CD14-positive monocyte (primary cell): ENCODE measurements around the gene TBC1D8B. TPM values are rescaled to one million over a fixed set of nuclear protein-coding genes. Genes with fewer than 3 reads are reported as not detected.

Experiments
- DNase-seq, 3 donors: peaks; one replicate each; pipeline ENCODE4 v3.0.0-alpha.2; 2011 to 2022
- H2AFZ ChIP-seq: 2 replicates; pipeline ENCODE4 v1.6.0; 2012; ENCODE audit warnings: mild to moderate bottlenecking, low read depth, low read length, inconsistent platforms; ENCODE audit not compliant: insufficient read depth, poor library complexity, severe bottlenecking
- H3K27ac ChIP-seq, 2 donors: 1 replicate in 1 of 2; 2 replicates in 1 of 2; pipeline ENCODE4 v1.5.1; 2012 to 2013; ENCODE audit warnings: low read length in 2 of 2, control low read depth in 1 of 2, inconsistent platforms in 1 of 2, low read depth in 1 of 2, mild to moderate bottlenecking in 1 of 2
- H3K27me3 ChIP-seq, 2 donors: one replicate each; pipeline versions ENCODE4 v1.6.0 to v1.6.1; 2011 to 2013; ENCODE audit warnings: low read length in 2 of 2; ENCODE audit not compliant: control insufficient read depth in 2 of 2, insufficient read depth in 2 of 2
- H3K36me3 ChIP-seq, 2 donors: replicated peaks in 1 of 2; 1 replicate in 1 of 2; 2 replicates in 1 of 2; pipeline versions ENCODE4 v1.5.1 to v1.6.1; 2012 to 2013; ENCODE audit warnings: low read length in 2 of 2, control low read depth in 1 of 2, inconsistent platforms in 1 of 2, mild to moderate bottlenecking in 1 of 2; ENCODE audit not compliant: insufficient read depth in 2 of 2, control insufficient read depth in 1 of 2
- H3K4me1 ChIP-seq, 2 donors: 1 replicate in 1 of 2; 2 replicates in 1 of 2; pipeline versions ENCODE4 v1.5.1 to v1.6.1; 2012 to 2013; ENCODE audit warnings: low read length in 2 of 2, control low read depth in 1 of 2, inconsistent platforms in 1 of 2, mild to moderate bottlenecking in 1 of 2, moderate library complexity in 1 of 2; ENCODE audit not compliant: insufficient read depth in 2 of 2, control insufficient read depth in 1 of 2
- H3K4me2 ChIP-seq: replicated peaks from 2 replicates; pipeline ENCODE3; 2012; ENCODE audit warnings: low read length, moderate library complexity, mild to moderate bottlenecking; ENCODE audit not compliant: poor library complexity, severe bottlenecking; ENCODE audit errors: extremely low read depth
- H3K4me3 ChIP-seq, 3 experiments: fragments of 200-600 bp in 1 of 3; sonication (generic) in 1 of 3; replicated peaks in 1 of 3; 1 replicate in 2 of 3; 2 replicates in 1 of 3; pipeline ENCODE4 v1.5.1; 2011 to 2013; ENCODE audit warnings: low read length in 3 of 3, mild to moderate bottlenecking in 3 of 3, control low read depth in 2 of 3, low read depth in 2 of 3, inconsistent platforms in 1 of 3, moderate library complexity in 1 of 3
- H3K79me2 ChIP-seq: 2 replicates; pipeline ENCODE4 v1.6.0; 2012; ENCODE audit warnings: mild to moderate bottlenecking, control low read depth, inconsistent platforms, low read length, moderate library complexity; ENCODE audit not compliant: insufficient read depth
- H3K9ac ChIP-seq: 2 replicates; pipeline ENCODE4 v1.6.0; 2017; ENCODE audit warnings: low read length, mild to moderate bottlenecking; ENCODE audit not compliant: insufficient read depth, poor library complexity, severe bottlenecking
- H3K9me3 ChIP-seq, 2 donors: replicated peaks in 1 of 2; 1 replicate in 1 of 2; 2 replicates in 1 of 2; pipeline versions ENCODE4 v1.5.1 to v1.6.1; 2012 to 2013; ENCODE audit warnings: low read length in 2 of 2, control low read depth in 1 of 2; ENCODE audit not compliant: control insufficient read depth in 1 of 2, insufficient read depth in 1 of 2
- H4K20me1 ChIP-seq: 2 replicates; pipeline ENCODE4 v1.6.0; 2012; ENCODE audit warnings: mild to moderate bottlenecking, low read length, control low read depth, moderate library complexity; ENCODE audit not compliant: insufficient read depth
- H3K27ac Mint-ChIP-seq, 7 donors: one replicate each; pipeline ENCODE4 v1.8.0; 2020; ENCODE audit warnings: mild to moderate bottlenecking in 7 of 7, mixed read lengths in 7 of 7, moderate library complexity in 6 of 7, inconsistent platforms in 2 of 7
- H3K27me3 Mint-ChIP-seq, 3 donors: one replicate each; pipeline ENCODE4 v1.8.0; 2021 to 2022; ENCODE audit warnings: low read depth in 3 of 3, mild to moderate bottlenecking in 3 of 3, mixed read lengths in 3 of 3, moderate library complexity in 3 of 3, inconsistent platforms in 1 of 3
- H3K36me3 Mint-ChIP-seq, 2 donors: one replicate each; pipeline ENCODE4 v1.8.0; 2020; ENCODE audit warnings: mixed read lengths in 2 of 2, inconsistent platforms in 1 of 2, mild to moderate bottlenecking in 1 of 2
- H3K4me1 Mint-ChIP-seq: one replicate; pipeline ENCODE4 v1.8.0; 2020; ENCODE audit warnings: mild to moderate bottlenecking, mixed read lengths
- H3K4me3 Mint-ChIP-seq, 2 donors: one replicate each; pipeline ENCODE4 v1.8.0; 2020; ENCODE audit warnings: mild to moderate bottlenecking in 2 of 2, mixed read lengths in 2 of 2, moderate library complexity in 1 of 2
- H3K9me3 Mint-ChIP-seq, 7 donors: one replicate each; pipeline ENCODE4 v1.8.0; 2020 to 2022; ENCODE audit warnings: mixed read lengths in 7 of 7, mild to moderate bottlenecking in 6 of 7, moderate library complexity in 6 of 7, inconsistent platforms in 2 of 7
- CTCF ChIP-seq: fragments of 200-600 bp; IDR thresholded peaks from one replicate; pipeline ENCODE4 v1.8.0; 2022; ENCODE audit warnings: antibody characterized with exemption, mild to moderate bottlenecking
- WGBS: methylation state at CpG from one replicate; pipeline ENCODE4 v1.1.5; 2013; ENCODE audit warnings: missing lambda C conversion rate; ENCODE audit not compliant: insufficient coverage; 5-methylcytosine and 5-hydroxymethylcytosine counted together
- intact Hi-C, 2 donors: fragments of 100-400 bp; cut with micrococcal nuclease; formaldehyde crosslinking; loops; one replicate each; pipeline versions ENCODE4 v1.15.0 to v1.15.1; 2023
- polyA plus RNA-seq, 3 donors: library from polyadenylated mRNA; depleted of rRNA in 1 of 3; unstranded in 2 of 3; stranded (reverse) in 1 of 3; fragments of 300-500 nt in 2 of 3; fragments of >200 nt in 1 of 3; fragmentation: Illumina TruSeq in 2 of 3; gene quantifications; 1 replicate in 2 of 3; 2 replicates in 1 of 3; pipeline ENCODE4 v1.2.3, GENCODE V29; 2012 to 2021

The TBC1D8B gene
- polyA plus RNA-seq, 3 donors = 0.15 to 0.16 (median 0.16) TPM

- Histone ChIP-seq H3K9ac (no peak overlapping the region), H2AFZ (no peak overlapping the region), H3K4me3 (no peak overlapping the region), H3K4me1 (no peaks in the 10 kb centered on the region), H3K79me2 (no peaks in the 10 kb centered on the region), H3K27me3 (peaks cover 0 to 5% of the 10 kb centered on the region in 2 donors), H3K9me3 (no peaks in the 10 kb centered on the region), H3K36me3 (no peaks in the 10 kb centered on the region), H3K4me2 (no peak overlapping the region), H3K27ac (no peak overlapping the region), H4K20me1 (no peaks in the 10 kb centered on the region)
- TF ChIP-seq CTCF = no peak
- intact Hi-C loops = no loop called here
- no peak overlapping the region for H3K4me3 Mint-ChIP-seq
- H3K4me1 Mint-ChIP-seq = no peaks in the 10 kb centered on the region
- H3K27ac Mint-ChIP-seq = no peak overlapping the region
- no peak for DNase-seq
- no peaks in the 10 kb centered on the region for H3K36me3 Mint-ChIP-seq
- no peaks in the 10 kb centered on the region for H3K9me3 Mint-ChIP-seq
- peaks cover 2 to 13% (median 5%) of the 10 kb centered on the region in 3 donors for H3K27me3 Mint-ChIP-seq
- WGBS = no CpG with 5 or more reads among the region's 1 CpG
Measured at GRCh38 chrX:106889468-106889867, 87.0 kb downstream of the TBC1D8B start.

DNA sequence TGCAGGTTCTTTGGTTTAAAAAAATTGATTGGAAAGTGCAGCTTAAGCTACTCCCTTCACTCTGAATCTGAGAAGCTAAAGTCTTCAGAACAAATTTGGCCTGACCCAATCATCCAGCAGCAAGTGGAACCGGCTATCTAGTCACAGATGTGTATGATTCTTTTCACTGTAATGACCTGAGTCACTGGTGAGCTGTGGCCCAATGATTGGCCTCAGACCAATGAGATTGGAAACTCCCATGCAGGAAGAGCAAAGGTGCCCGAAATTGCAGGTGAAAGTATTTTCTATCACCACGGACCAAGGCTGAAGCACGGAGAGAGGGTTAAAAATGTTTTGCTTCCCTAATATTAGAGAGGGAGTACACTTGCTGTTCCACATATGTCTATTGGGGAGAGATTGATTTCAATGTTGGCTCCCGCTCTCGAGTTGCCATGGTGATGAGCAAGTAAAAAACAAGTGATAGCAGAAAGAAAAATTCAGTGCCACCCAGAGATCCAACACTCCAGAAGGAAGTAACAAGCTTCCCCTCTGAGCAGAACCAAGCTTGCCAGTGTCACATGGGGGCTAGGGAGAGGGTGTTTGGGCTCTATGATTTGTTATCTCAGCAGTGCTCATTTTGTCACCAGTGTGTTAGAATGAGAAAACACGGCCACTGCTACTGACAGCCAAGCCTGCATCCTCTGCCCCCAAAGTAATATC is 89.4 kb downstream of the TBC1D8B start:
- H3K36me3 ChIP-seq = no peaks in the 10 kb centered on the region
- H3K4me2 ChIP-seq = no peak overlapping the region
- peaks cover 0 to 5% of the 10 kb centered on the region in 2 donors for H3K27me3 ChIP-seq
- no peaks in the 10 kb centered on the region for H3K4me1 Mint-ChIP-seq
- intact Hi-C loops = loop anchor here (5.0 to 10.0 kb wide), 2 partner anchors 1003 to 1005 kb away; no protein-coding TSS in a partner anchor
- no peak for DNase-seq
- peaks cover 4 to 11% (median 6%) of the 10 kb centered on the region in 3 donors for H3K27me3 Mint-ChIP-seq
- no peaks in the 10 kb centered on the region for H3K36me3 Mint-ChIP-seq
- H3K9me3 ChIP-seq = no peaks in the 10 kb centered on the region
- no peak overlapping the region for H3K27ac ChIP-seq
- no peak overlapping the region for H3K27ac Mint-ChIP-seq
- H4K20me1 ChIP-seq = no peaks in the 10 kb centered on the region
- no peaks in the 10 kb centered on the region for H3K4me1 ChIP-seq
- no peak for TF ChIP-seq CTCF
- no CpG with 5 or more reads among the region's 7 CpGs for WGBS
- no peak overlapping the region for H3K4me3 ChIP-seq
- H3K4me3 Mint-ChIP-seq = no peak overlapping the region
- no peaks in the 10 kb centered on the region for H3K9me3 Mint-ChIP-seq
- no peak overlapping the region for H3K9ac ChIP-seq
- H3K79me2 ChIP-seq = no peaks in the 10 kb centered on the region
- no peak overlapping the region for H2AFZ ChIP-seq
